GM19238 (cell line): ENCODE data around the gene ABR.
"Not testable (repeated sequence)": the region's sequence is repeated elsewhere in the genome, so short reads cannot be mapped to it uniquely, and the experiment has no call there.

ENCODE experiments used
- DNase-seq: peaks from one replicate; pipeline ENCODE4 v3.0.0; 2011; ENCODE audit warnings: low spot score; ENCODE audit not compliant: insufficient read length

The ABR gene

GRCh38 chr17:1122533-1123392, 57.0 kb downstream of the ABR start:
- DNase-seq = peak; percentile 89

- DNase-seq = not testable (repeated sequence)
Observed at GRCh38 chr17:1121442-1121817, 58.4 kb downstream of the ABR start.

DNA sequence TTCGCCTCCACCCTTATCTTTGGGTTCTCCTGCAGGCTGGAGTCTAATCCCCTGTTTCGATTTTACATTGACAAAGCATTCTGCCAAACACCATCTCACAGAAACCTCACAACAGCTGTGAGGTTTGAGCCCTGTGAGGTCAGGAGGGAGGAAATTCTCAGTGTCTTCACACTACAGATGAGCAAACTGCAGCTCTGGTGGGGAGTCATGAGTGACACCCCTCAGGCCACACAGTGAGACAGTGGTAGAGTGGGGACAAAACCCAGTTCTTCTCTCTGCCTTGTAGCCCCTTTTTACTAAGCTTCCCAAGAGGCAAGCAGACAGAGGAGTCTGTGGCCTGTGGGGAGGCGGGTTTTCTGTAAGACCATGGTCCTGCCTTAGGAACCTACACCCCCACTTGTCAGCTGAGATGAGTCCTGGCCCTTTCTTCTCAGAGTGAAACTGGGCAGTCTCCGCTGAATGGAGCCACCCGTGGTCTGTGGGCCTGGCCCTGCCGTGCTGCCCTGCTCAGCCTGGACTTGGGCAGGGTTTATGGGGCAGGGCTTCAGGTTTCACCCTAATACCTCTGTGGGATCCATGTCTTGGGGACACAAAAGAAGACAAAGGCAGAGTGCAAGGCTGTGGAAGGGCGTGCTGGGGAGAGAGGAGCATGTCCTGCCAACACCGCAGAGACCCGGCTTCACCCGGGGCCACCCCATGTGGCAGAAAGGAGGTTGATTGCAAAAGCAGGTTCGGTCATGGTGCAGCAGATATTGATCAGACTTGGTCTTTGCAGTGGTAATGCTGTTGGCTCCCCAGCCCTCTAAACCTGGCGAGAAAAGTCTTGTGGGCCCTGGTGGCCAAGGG, 59.0 kb downstream of the ABR start:
- DNase-seq = no peak

- DNase-seq = no peak
Observed at GRCh38 chr17:1119924-1120323, 59.9 kb downstream of the ABR start.

- DNase-seq = no peak
Observed at GRCh38 chr17:1116602-1117001, 63.2 kb downstream of the ABR start.

DNA sequence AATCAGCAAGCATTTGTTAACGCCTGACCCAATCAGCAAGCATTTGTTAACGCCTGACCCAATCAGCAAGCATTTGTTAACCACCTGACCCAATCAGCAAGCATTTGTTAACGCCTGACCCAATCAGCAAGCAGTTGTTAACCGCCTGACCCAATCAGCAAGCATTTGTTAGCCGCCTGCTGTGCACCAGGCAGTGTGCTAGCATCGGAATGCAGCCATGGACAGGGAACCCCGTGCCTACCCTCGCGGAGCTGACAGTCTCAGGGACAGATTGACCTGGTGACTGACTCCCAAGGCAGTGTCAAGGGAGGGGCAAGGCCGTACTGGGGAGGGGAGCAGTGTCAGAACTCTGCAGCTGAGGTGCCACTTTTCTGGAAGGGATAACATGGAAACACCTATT, 66.9 kb downstream of the ABR start:
- DNase-seq = no peak

GRCh38 chr17:1111599-1112443, 68.0 kb downstream of the ABR start:
- no peak for DNase-seq

DNA sequence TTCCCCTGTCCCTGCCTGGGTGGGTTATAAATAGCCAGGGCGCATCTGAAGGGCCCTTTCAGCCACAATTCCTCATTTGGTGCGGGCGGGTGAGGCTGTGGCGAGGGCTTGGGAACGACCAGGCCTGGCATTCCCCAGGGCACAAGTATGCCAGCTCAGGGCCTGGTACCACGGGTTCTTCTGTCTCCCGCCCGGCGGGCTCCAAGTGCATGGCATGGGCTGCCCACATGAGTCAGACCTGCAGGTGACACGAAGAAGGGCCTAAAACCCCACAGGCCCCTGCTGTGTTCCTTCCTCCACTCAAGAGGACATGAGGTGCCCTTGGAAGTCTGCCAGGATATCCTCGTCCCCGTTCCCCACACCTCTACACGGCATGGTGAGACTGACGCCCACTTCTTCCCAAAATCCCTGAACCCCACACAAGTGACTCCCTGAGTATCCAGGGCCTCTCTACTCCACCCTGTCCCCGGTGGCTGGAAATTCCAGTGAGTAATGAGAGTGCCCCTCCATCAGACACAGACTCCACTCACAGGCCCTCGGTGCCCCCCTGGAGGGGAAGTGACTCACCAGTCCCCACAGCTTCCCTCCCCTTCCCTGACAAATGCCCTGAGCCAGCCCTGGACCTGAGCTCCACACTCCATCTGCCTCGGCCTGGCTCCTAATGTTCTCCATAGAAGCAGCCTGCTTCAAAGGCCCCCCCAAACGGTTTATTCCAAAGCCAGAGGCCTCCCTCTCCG, 68.8 kb downstream of the ABR start:
- DNase-seq = no peak

DNA sequence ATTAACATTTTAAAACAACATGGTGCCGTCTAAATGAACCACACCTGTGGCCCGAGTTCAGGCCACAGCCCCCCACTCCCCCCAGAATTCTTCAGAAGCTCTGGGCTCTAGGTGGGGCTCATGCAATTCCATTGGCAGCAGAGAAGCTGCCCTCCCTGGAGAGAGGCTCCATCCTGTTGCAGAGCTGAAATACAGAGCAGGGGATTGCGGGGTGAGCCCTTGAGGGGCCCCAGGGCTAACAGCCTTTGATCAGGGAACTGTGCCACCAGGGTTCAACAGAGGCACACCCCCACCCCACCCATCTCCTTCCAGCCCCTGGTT, 69.3 kb downstream of the ABR start:
- DNase-seq = no peak

- peak; percentile 58 for DNase-seq
Observed at GRCh38 chr17:1109606-1110540, 69.9 kb downstream of the ABR start.

DNA sequence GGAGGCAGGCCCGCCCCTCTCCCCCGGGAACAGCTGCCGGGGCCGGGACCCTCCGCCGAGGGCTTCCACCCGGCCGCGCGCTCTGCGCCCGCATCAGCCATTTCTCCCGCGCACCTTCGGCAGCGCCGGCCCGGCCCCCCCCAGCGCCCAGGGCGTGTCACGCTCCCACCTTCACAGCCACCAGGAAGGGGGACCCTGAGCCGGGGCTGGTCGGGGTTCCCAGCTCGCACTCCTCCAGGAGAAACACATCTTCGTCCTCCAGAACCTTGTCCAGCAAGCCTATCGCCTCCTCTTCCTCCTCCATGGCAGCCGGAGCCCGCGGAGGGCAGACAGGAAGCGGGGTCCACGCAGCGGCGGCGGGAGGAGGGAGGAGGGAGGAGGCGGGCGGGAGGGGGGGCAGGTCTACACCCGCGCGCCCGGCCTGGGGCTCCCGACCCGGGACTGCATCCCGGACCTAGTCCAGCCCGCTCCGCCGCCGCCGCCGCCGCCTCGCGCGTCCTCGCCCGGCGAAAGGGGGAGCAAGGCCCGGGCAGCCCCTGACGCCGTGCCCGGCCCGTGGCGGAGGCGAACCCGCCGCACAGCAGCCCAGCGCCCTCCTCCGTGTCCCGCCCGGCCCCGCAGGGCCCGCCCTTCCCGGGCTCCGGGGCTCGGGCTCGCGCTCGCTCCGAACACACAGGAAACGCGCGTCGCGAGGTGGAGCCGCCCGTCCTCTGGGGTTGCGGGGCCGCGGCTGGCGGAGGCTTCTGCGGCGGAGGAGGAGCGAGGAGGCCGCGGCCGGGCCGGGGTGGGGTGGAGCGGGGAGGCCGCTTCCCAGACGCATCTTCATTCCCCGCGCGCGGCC, 70.8 kb downstream of the ABR start:
- peak; percentile 70 for DNase-seq

DNA sequence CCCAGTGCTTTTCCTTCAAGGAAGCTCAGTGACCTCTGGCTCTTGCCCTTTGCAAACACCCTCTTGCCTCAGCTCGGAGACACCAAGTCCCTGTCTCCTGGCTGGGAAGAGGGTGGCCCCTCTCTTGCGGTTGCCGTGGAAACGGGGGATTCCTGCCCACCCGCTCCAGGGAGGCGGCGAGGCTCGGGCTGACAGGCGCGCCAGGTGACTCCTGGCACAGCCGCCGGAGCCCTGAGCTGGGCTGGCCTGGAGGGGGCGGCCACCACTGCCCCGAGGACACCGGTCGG, 71.4 kb downstream of the ABR start:
- no peak for DNase-seq

DNA sequence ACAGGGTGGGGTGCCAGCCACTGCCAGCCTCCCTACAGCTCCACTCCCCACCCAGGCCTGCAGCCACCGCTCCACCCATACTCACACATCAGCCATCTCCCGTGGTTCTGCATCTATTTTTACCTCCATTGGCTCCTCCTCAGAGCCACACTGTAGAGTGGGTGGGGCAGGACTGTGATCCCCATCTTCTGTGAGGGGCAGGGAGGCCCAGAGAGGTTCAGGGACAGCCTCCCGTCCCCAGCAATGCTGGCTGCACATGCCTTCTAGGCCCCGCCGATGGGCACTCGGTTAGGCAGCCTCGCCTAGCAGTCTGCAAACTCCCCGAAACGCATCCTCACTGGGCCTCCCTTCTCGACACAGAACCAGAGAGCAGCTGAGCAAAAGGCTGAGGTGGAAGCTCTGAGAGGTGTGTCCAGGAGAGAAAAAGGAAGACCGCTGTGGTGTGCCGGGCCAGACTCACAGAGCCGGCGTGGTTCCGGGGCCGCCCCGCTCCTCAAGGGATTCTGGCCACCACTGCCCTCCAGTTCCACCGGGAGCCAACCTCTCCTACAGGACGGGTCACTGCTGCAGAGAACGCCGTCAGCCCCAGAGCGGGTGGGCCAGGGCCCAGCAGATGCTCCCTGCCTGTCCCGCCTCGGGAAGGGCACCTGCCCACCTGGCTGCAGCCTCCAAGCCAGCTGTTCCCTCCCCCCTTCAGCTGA, 71.9 kb downstream of the ABR start:
- DNase-seq = no peak

- no peak for DNase-seq
Observed at GRCh38 chr17:1107083-1107776, 72.6 kb downstream of the ABR start.

DNA sequence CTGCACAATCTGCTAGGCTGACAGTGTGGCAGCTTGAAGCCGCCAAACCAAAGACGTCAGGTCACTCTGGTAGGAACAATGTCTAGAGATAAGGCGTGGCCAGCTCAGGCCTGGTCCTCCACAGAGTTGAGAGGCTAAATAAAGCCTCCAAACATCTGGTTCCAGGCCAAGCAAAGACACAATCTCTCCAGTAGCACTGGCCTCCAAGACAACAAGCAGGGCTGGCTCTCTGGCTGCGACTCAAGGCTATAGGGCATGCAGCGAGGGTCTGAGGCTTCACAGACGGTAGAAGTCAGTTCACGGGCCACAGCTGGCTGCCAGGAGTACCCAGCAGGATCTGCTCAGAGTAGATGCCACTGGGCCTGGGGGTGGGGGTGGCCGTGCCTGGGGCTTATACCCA, 75.6 kb downstream of the ABR start:
- DNase-seq = no peak

GRCh38 chr17:1100382-1100781, 79.4 kb downstream of the ABR start:
- no peak for DNase-seq

- DNase-seq = no peak
Observed at GRCh38 chr17:1099242-1099641, 80.5 kb downstream of the ABR start.
